ENCODE measurements around the gene RBFOX2.

Gene RBFOX2

DNA sequence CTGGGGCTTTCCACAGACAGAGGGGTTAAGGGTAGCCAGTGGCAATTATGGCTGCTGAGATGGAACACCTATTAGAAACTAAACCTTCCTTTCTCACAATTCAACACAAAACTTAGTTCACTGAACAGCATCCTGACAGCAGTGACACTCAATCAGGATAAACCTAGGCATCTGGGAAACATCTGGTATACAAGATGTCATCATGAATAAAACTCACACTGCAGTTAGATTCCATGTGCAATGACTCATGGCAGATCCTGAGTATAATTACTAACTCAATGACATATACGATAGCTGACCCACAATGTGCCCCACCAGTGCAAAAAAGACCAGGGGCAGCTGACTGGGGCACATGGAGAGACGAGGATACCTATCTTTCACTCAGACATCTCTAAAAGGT, 17.7 kb downstream of the RBFOX2 start:
- no peak for DNase-seq (ENCODE audit: low read depth)
- no peak overlapping the region for H3K4me3 ChIP-seq (ENCODE audit: low read depth, low read length)
- TF ChIP-seq, protein P1, sequence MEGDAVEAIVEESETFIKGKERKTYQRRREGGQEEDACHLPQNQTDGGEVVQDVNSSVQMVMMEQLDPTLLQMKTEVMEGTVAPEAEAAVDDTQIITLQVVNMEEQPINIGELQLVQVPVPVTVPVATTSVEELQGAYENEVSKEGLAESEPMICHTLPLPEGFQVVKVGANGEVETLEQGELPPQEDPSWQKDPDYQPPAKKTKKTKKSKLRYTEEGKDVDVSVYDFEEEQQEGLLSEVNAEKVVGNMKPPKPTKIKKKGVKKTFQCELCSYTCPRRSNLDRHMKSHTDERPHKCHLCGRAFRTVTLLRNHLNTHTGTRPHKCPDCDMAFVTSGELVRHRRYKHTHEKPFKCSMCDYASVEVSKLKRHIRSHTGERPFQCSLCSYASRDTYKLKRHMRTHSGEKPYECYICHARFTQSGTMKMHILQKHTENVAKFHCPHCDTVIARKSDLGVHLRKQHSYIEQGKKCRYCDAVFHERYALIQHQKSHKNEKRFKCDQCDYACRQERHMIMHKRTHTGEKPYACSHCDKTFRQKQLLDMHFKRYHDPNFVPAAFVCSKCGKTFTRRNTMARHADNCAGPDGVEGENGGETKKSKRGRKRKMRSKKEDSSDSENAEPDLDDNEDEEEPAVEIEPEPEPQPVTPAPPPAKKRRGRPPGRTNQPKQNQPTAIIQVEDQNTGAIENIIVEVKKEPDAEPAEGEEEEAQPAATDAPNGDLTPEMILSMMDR (IDR thresholded peaks at IDR 0.05; ENCODE audit: insufficient read depth, low read depth, low read length, missing control alignments) = no peak

DNA sequence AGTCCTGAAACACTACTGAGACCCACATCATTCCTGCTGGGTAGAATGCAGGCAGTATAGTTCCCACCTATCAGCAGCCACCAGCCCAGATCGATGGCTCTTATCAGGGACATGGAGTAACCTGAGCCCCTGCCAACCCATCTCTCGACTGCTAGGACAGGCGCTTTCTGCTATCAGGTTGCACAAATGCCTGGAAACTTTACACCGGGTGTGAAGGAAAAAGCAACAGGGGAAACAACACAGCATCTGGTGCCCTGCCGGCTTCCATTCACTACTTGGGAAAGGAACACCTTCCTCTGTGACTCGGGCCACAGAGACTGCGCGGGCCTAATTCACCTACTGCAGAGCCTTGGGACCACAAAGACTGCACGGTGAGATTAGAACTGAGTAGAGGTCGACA, 18.5 kb downstream of the RBFOX2 start:
- no peak overlapping the region for H3K4me3 ChIP-seq (ENCODE audit: low read depth, low read length)
- no peak for DNase-seq (ENCODE audit: low read depth)
- TF ChIP-seq, protein P1 (IDR thresholded peaks at IDR 0.05; ENCODE audit: insufficient read depth, low read depth, low read length, missing control alignments) = no peak

DNA sequence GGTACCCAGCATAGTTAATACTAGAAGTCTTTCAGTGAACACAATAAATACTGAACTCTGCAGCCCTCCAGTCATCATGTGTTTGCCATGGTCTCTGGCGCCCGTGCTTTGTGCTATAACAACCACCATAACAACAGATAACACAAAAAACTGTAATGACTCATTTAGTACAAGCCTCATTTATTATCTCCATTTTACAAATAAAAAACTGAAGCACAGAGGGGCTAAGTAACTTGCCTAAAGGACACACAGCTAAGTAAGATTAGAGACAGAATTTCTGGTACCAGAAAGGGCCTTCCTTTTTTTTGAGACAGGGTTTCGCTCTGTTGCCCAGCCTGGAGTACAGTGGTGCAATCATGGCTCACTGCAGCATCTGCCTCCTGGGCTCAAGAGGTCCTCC, 19.5 kb downstream of the RBFOX2 start:
- TF ChIP-seq, protein P1 (IDR thresholded peaks at IDR 0.05; ENCODE audit: insufficient read depth, low read depth, low read length, missing control alignments) = no peak
- H3K4me3 ChIP-seq (ENCODE audit: low read depth, low read length) = no peak overlapping the region
- no peak for DNase-seq (ENCODE audit: low read depth)

DNA sequence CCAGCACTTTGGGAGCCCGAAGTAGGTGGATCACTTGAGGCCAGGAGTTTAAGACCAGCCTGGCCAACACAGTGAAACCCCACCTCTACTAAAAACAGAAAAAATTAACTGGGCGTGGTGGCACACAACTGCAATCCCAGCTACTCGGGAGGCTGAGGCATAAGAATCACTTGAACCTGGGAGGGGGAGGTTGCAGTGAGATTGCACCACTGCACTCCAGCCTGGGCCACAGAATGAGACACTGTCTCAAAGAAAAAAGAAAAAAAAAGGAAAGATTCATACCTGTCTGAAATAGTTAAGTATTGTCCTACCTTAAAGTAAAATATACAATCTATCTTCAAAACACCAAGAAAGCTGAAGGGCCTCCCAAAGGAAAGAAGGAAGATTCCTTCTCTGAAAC, 20.1 kb downstream of the RBFOX2 start:
- DNase-seq (ENCODE audit: low read depth) = no peak

DNA sequence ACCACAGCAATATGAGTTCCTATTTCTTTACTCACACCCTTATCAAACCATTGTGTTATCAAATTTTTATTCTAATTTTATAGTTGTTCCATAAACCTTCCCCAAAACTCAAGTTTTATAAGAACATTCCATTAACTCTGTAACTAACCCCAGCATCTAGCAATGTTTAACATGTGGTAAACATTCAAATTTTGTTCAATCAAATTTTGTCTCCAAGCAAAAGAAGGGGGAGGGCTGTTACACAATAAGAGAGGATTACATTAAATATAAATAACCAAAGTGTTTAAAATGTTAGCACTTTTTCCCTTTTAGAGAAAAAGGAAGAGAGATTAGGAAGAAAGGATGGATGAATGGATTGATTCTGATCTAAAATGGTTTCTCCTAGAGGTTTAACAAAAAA, 20.5 kb downstream of the RBFOX2 start:
- TF ChIP-seq, protein P1 (IDR thresholded peaks at IDR 0.05; ENCODE audit: insufficient read depth, low read depth, low read length, missing control alignments) = no peak
- no peak for DNase-seq (ENCODE audit: low read depth)
- no peak overlapping the region for H3K4me3 ChIP-seq (ENCODE audit: low read depth, low read length)

More for the DNA sequence above, 20.1 kb downstream of the RBFOX2 start:
- TF ChIP-seq, protein P1 (IDR thresholded peaks at IDR 0.05; ENCODE audit: insufficient read depth, low read depth, low read length, missing control alignments) = no peak
- H3K4me3 ChIP-seq (ENCODE audit: low read depth, low read length) = no peak overlapping the region

DNA sequence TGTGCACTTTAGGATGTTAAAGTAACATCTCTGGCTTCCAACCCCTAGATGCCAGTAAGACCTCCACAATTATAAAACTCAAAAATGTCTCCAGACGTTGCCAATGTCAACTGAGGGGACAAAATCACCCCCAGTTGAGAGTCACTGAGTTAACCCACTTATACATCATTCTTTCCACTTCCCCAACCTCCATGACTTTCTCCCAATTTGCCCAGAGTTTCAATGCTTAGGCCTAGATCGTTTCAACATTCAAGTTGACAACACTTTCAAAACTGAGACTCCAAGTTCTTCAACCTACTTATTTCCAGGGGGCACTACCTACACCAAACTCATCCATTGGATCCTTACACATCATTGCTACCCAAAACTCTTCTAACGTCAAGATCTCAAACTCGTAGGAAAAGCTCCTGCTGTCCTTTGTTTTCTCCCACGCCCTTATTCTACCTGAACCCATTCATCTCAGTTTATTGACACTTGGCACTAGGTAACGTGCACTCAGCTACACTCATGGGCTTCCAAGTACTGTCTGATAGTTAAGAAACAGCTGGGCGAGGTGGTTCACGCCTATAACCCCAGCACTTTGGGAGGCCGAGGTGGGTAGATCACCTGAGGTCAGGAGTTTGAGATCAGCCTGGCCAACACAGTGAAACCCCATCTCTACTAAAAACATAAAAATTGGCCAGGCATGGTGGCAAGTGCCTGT, 24.5 kb downstream of the RBFOX2 start:
- no peak for DNase-seq (ENCODE audit: low read depth)
- TF ChIP-seq, protein P1 (IDR thresholded peaks at IDR 0.05; ENCODE audit: insufficient read depth, low read depth, low read length, missing control alignments) = no peak
- H3K4me3 ChIP-seq (ENCODE audit: low read depth, low read length) = no peak overlapping the region

DNA sequence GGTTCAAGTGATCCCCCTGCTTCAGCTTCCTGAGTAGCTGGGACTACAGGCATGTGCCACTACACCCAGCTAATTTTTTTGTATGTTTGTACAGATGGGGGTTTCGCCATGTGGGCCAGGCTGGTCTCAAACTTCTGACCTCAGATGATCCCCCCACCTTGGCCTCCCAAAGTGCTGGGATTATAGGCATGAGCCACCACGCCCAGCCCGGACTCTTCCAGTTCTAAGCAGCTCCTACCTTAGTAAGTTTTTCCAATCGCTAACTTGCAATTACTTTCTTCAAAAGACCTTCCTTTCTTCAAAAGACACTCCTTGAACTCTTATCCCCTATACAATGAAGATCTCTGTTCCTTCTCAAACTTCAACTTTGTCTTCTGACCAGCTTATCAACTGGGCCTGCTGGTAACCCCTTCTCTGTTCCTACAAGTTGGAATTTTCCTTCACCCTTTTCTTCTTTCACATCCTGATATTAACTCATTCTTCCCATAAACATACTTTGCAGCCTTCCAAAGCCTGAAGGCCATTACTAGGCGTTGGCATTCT, 25.8 kb downstream of the RBFOX2 start:
- no peak overlapping the region for H3K4me3 ChIP-seq (ENCODE audit: low read depth, low read length)
- no peak for DNase-seq (ENCODE audit: low read depth)
- TF ChIP-seq, protein P1 (IDR thresholded peaks at IDR 0.05; ENCODE audit: insufficient read depth, low read depth, low read length, missing control alignments) = no peak
